HG03060 (cell line): Measurements from ENCODE around the gene ARL13A.
"Not testable (repeated sequence)": the region's sequence is repeated elsewhere in the genome, so short reads cannot be mapped to it uniquely, and the experiment has no call there.

Experiments used
- ATAC-seq: cut with Tn5 transposase; IDR thresholded peaks from one replicate; pipeline ENCODE4 v1.9.1; 2021; ENCODE audit warnings: low read depth, moderate number of reproducible peaks; ENCODE audit not compliant: unreplicated experiment

Gene ARL13A

DNA sequence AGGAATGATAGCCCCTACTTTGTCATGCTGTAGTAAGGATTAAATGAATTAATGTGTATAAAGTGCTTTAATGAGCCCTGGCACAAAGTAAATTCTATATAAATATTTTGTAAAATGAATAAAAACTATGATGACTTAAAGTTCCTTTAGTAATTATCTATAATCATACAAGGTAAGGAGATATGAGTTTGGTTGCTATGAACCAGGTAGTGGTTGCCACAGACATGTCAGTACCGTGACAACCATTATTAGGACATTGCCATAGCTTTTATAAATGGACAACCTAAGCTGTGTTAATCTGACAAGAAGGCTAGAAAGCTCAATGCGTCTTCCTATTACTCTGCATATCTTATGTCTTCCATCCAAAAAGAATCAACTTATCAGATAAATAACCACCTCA, at the start of gene ARL13A:
Gene ARL13A, plus strand, starts transcription at position 301 of the 400 bp plus-strand sequence. CDS start 3,982 bp downstream, outside the sequence.
- ATAC-seq: no peak

DNA sequence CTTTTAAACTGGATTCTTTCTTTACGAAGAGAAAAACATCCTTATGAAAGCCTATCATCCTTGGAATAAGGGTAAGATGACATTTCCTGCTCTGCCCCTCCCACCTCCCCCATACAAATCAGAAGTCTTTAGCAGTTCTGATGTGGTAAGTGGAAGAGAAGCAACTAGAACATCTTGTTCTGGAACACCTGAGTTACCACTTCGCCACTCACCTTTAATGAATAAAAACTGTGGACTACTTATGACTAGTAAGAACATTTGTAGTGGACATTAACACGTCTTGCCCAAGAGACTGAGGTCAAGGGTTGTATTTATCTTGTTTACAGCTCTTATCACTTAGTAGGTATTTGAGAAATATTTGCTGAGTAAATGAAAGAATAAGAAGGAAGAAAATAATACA, 45.1 kb upstream of the ARL13A start:
- no peak for ATAC-seq

DNA sequence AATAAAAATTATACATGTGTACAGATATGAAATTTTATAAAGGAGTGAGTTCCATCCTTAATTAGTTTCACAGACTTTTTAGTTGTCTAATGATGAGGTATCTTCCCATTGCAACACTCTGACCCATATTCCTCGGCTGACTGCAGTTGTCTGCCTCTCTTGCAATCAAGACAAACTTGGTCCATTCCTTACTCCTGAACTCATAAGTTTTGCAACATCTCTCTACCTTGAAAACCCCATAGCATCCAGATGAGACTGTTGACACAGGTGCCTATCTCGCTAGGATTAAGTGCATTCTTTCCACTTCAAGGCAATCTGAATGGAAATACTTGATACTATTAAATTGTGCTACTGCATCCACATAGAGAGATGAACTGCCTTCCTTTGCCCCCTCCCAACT, 43.1 kb upstream of the ARL13A start:
- ATAC-seq: no peak

DNA sequence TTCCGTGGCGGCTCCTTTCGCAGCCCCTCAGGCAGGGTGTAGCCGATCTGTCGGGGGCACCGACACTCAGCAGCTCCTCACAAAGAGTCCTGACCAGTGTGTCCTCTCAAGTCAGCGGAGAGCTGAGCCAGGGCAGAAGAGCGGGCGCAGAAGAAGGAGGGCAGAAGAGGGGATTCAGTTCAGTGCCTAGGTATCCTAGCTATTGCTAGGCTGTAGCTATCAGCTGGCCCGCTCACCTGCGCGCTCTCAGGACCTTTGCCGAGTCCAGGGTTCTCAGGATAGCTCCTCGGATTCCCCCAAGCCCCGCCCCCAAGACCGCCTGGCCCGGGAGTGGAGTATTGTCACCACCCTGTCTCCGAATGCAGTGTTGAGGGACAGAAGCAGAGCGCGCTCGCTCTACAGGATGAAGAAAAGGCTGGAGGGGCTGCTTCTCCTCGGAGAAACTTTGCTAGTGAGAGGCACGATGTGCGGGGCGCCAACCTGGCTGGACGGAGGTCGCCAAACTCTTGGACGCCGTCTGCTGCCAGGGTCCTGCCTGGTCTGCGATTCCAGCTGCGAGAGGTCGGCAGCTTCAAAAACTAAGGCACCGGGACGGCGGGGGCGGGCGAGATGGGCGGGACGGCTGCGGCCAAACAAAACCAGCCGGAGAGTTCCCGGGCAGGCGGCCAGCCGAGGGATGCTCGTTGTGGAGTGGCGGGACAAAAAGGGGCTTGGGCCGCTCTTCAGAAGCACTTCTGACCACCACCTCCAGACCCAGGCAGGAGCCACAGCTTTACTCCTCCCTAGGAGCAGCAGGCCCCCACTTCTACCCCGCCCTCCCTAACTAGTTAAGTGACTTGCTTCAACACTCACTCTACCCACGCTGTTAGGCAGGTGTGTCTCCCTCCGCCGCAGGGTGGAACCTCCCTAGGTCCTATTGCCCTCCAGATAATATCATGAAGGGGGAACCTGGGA, 40.6 kb upstream of the ARL13A start, which contains the start of gene XKRX:
Gene XKRX, minus strand, starts transcription at position 258 of the 954 bp plus-strand sequence. CDS start 613 bp downstream, outside the sequence.
- ATAC-seq: no peak

DNA sequence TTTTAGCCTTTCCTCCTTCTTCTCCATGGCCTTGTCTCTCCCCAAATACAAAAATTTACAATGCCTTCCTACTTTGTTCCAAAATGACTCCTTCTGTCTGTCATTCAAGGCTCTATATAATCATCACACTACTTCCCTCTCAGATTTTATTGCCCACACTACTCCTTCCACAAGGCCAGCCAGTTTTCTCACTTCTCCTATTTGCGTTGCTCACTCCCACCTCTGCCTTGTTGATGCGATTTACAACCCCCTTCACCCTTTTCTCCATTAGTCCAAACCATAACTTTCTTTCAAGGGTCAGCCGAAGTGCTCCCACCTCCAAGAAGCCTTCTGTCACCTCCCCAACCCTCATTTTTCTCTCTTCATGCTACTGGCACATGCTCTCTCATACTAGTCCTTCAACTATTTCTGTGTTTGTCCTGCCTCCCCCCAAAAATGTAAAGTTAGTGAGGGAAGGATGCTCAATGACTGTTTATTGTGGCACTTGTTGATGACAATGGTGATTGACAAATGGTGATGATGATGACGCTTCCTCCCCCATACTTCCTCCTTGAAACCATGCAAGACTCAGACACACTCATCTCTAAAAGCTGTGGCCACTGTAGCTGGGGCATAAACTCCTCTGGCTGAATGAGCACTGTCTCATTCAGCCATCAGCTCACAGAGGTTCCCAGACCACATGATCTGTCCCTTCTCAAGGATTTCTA, 38.1 kb upstream of the ARL13A start:
- peak; percentile 86 for ATAC-seq

DNA sequence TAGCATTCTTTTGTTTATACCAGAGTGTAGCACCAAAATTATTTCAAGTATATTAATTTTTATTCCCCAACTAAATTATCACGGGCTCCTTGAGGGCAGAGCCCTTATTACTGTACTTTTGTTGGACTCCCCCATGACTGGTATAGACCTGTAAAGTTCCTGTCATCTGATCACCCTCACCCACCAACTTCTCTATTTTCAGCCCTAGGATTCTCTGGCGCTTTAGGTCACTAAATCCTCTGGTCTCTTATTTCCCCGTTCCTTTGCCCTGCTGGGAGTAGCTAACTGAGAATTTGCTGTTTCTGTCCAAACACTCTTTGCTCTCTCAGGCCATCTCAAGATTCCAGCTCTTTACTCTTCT, 37.6 kb upstream of the ARL13A start:
- ATAC-seq: peak; percentile 11

DNA sequence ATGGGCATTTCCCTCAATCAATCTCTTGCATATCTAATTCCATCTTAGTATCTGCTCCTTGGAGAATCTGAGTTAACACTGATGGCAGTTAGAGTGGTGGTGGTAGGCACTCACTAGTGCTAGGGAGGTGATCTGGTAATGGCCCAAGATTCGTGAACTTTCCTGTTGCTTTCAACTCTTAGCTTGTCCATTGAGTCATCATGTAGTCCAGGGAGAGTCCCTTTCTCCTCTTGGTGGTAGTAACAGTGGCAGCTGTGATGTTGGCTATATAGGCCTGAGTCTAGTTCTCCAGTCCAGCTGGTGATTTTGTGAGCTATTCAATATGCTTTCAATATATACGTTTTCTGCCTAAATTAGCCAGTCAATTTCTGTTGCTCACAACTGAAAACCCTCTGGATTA, 33.7 kb upstream of the ARL13A start:
- ATAC-seq: no peak

DNA sequence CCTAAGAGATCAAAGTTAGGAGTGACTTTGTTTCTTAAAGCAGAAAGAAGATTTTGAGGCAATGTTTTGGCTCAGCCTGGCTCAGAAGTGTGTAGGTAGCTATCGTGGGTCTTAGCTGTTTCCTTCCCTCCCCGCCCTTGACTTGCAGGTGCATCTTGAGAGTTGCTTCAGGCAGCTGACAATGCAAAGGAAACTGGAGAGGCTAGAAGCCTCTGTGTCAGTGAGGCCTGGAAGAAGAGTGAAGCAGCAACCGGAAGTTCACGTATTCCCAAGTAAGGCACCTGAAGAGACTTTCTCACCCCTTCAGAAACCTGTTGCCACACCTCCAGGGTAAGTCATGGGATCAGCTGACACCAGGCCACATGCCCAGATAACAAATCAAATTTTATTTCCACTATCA, 30.2 kb upstream of the ARL13A start:
- ATAC-seq: no peak

DNA sequence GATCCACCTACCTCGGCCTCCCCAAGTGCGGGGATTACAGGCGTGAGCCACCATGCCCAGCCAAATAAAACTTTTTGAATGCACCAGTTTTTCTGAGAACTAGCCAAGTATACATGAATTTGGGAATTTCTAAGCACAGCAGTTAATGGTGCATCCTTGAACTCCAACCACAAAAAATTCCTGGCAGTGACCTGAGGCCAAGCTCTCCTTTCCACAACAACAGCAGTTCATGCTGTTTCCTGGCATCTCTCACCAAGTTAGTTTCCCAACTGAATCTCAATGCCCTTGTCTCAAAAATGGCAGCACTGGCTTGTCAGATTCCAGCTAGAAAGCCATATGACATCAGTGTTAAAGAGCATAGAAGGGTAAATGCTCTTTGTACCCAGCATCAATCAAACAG, 24.9 kb upstream of the ARL13A start:
- no peak for ATAC-seq

DNA sequence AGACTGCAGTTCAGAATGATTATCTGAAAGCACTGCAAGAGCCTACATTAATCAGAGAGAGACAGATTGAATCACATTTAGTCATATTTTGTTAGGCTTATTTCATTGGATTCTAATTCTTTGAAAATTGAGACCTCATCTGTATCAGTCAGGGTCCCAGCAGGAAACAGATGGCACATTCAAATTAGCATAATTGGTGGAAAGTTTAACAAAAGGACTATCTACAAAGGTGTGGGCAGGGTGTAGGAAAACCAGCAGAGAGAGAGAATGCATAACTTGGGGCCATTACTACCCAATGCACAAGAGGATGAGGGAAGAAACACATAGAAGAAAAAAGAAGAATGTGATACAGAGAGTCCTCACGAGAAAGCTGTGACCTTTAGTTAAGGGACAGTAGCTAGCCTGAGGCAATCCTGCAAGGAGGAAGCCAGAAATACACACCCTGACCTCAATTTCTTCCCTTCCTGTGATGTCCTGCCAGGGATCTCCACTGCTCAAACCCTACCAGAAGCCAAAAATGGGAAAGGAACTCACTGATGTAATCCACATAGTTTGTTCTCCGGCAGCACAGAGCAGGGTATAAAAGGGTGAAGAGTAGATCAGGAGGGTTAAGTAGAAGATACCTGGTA, 23.1 kb upstream of the ARL13A start:
- ATAC-seq: no peak

DNA sequence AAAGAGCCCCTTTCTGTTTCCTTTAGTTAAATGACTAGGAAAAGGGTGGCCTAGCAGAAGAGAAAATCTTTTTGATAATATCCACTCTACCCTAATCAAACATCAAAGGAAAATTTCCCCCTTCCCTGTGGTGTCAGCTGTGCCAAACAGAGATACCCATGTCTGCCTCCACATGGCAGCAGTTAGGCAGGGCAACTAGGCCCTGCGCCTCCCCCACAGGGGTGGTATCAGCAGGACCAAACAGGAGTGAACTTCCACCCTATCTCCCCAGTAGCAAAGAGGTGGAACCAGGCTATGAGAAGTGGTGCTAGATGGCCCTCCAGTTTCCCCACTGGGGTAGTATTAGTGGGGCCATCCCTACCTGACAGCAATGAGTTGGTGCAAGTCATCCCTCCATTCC, 21.0 kb upstream of the ARL13A start:
- ATAC-seq: no peak

DNA sequence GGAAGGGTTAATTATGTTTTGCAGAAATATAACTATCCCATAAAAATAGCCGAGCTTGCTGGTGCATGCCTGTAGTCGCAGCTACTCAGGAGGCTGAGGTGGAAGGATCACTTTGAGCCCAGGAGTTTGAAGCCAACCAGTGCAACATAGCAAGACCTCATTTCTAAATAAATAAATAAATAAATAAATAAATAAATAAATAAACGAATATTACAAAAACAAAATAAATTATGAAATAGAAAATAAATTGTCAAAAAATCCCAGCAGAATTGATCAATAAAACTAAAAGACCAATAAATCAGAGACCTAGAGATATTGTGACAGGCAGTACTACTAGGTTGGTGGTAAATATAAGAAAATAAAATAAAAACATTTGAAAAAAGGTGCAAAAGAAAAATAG, 6.7 kb upstream of the ARL13A start:
- no peak for ATAC-seq

DNA sequence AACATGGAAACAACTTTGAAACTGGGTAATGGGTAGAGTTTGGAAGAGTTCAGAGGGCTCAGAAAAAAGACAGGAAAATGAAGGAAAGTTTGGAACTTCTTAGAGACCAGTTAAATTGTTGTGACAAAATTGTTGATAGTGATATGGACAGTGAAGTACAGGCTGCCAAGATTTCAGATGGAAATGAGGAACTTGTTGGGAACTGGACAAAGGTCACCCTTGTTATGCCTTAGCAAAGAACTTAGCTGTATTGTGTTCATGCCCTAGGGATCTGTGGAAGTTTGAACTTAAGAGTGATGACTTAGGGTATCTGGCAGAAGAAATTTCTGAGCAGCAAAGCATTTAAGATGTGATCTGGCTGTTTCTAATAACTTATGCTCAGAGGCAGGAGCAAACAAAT, 5.1 kb upstream of the ARL13A start:
- ATAC-seq: no peak

DNA sequence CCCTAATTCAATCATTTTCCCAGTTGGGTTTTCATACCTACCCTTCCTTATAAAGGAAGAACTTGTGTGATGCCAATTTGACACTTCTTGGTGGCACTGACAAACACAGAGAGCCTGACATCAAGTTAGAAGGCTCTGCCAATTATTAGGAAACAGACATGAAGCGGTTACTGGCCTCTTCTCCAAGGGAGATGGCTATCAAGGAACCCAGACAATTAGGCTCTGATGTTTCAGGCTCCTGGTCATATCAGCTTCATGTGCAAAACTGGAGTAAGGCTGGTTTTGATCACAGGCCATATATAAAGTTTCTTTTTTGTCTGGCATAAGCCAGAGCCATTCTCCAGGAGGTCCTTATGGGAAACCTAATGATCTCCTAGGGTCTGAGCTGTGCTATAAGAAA, 428 bp downstream of the ARL13A start:
- no peak for ATAC-seq

DNA sequence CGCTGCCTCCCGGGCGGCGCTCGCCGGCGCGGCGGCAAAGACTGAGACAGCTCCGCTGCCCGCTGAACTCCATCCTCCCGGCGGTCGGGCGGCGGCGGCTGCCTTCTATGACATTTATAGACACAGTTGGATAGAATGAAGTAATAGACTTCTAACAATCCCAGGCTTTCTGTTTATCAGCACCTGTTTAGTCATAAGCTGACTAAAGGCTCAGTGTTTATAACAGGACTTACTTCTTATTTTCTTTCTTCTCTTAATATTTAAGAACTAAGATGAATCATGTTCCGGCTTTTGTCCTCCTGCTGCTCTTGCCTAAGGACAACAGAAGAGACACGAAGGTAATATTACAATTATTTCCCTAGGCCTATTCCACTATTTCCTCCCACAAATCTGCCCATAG, 3.9 kb downstream of the ARL13A start:
- no peak for ATAC-seq

DNA sequence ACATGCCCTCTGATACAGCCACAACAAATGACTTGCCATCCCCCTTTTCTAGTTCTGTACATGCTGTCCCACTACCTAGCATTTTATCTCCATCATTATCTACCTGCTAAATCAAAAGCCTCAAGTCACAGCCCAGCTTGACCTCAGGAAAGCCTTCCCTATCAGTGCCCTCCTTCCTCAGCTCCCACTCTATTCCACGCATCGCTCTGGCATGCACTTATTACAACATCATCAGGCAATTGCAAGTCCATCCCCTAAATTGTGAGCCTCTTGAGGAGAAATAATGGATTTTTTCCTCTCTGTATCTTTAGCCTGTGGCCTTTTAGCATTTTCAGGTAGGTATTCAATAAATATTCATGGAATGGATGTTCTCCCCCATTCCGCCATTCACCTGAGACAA, 5.7 kb downstream of the ARL13A start:
- ATAC-seq: no peak

DNA sequence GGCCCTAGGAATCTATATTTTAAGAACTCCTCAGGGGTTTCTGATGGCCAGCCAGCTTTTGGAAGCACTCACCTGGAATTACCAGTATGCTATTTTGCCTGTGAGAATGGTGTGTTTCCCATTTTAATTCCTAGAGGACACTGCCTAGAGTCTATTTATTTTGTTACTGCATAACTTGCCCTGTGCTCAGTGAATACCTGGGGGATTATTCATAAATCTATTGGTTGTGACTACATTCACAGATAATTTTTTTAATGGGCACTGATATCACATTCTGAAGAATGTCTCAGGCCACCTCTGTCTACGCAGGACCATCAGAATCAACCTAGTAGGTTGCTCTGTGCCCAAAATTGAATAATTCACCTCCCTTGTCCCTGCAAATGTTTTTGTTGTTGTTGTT, 6.7 kb downstream of the ARL13A start:
- ATAC-seq: no peak

DNA sequence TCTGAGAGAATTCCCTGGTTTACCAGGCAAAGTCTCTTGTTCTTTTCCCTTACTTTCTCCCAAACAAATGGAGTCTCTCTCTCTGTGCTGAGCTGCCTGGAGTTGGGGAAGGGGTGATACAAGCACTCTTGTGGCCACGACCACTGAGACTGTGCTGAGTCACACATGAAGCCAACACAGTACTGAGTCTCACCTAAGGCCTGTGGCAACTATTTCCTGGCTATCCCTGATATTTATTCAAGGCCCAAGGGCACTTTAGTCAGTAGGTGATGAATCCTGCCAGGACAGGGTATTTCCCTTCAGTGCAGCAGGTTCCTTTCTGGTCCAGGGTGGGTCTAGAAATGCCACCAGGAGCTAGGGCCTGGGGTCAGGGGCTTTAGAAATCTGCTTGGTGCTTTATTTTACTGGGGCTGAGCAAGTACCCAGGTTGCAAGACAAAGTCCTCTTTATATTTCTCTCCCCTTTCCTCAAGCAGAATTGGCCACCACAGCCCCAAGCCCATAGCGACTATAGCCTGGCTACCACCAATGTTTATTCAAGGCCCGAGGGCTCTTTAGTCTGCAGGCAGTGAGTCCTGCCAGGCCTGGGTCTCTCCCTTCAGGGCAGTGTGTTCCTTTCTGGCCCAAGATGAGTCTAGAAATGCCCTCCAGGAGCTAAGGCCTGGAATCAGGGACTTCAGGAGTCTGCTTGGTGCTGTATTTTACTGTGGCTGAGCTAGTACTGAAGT, 10.5 kb downstream of the ARL13A start:
- ATAC-seq: no peak

DNA sequence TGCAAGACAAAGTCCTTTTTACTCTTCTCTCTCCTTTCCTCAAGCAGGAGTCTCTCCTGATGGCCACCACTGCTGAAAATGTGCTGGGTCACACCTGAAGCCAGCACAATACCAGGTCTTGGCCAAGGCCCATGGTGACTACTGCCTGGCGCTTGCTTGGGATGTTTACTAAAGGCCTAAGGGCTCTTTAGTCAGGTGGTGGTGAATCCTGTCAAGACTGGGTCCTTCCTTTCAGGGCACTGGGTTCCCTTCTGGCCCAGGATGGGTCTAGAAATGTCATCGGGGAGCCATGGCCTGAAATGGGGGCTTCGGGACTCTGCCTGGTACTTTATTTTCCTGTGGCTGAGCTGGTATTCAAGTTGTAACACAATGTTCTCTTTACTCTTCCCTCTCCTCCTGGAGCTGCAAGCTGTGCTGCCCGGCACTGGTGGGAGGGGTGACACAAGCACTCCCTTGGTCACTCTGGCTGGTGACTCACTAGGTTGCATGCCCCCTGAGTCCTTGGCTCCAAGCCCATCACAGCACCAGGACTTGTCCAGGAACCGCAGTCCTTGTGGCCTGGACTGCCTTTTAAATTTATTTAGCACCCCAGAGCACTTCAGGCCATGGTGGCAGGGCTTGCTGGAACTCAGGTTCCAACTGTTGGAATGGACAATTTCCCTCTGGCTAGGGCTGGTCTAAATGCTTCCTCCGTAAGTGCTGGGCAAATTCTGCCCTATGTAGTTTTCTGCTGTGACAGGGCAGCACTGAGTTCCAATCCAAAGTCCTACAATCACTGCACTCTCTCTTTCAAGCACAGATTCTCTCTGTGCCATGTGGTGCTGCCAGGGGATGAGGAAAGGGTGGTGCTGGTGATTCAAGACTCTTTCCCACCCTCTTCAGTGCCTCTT, 11.3 kb downstream of the ARL13A start:
- ATAC-seq: no peak

DNA sequence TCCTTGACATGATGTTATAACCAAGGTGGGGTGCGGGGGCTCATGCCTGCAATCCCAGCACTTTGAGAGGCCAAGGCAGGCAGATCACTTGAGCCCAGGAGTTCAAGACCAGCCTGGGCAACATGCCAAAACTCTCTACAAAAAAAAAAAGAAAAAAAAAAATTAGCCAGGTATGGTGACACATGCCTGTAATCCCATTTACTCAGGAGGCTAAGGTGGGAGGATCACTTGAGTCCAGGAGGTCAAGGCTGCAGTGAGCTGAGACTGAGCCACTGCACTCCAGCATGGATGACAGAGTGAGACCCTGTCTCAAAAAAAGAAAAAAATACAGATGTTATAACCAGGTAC, 12.0 kb downstream of the ARL13A start:
- ATAC-seq: not testable (repeated sequence)
